Sigmoid colon (tissue), 7 donors: ENCODE data around the gene NOPCHAP1. TPM values are rescaled to one million over a fixed set of nuclear protein-coding genes. Genes with fewer than 3 reads are reported as not detected.
"Not testable (repeated sequence)": the region's sequence is repeated elsewhere in the genome, so short reads cannot be mapped to it uniquely, and the experiment has no call there.

Experiments
- DNase-seq: peaks from one replicate; pipeline ENCODE4 v3.0.0-alpha.2; 2019
- H3K27ac ChIP-seq, 4 donors: fragments of 200-600 bp; sonication (generic); one replicate each; pipeline ENCODE4 v1.5.1; 2016 to 2019; ENCODE audit warnings: mild to moderate bottlenecking in 1 of 4
- H3K27me3 ChIP-seq, 3 donors: fragments of 200-600 bp; sonication (generic); one replicate each; pipeline ENCODE4 v1.5.1; 2019; ENCODE audit warnings: mild to moderate bottlenecking in 1 of 3
- H3K36me3 ChIP-seq, 4 donors: fragments of 200-600 bp; sonication (generic); one replicate each; pipeline ENCODE4 v1.5.1; 2016 to 2019
- H3K4me1 ChIP-seq, 4 donors: fragments of 200-600 bp; sonication (generic); one replicate each; pipeline ENCODE4 v1.5.1; 2017 to 2019
- H3K4me3 ChIP-seq, 4 donors: fragments of 200-600 bp; sonication (generic); one replicate each; pipeline ENCODE4 v1.5.1; 2017 to 2019; ENCODE audit warnings: mild to moderate bottlenecking in 2 of 4, moderate library complexity in 1 of 4
- H3K9me3 ChIP-seq, 4 donors: fragments of 200-600 bp in 3 of 4; sonication (generic) in 3 of 4; one replicate each; pipeline versions ENCODE4 v1.5.1 to v1.6.1; 2013 to 2019
- EP300 ChIP-seq, 4 donors: sonication (generic); formaldehyde crosslinking; IDR thresholded peaks; one replicate each; pipeline ENCODE4 v1.6.1; 2017; ENCODE audit warnings: antibody characterized with exemption in 4 of 4
- POLR2A ChIP-seq, 2 donors: fragments of 450-650 bp; IDR thresholded peaks; one replicate each; pipeline ENCODE4 v1.6.1; 2016; ENCODE audit warnings: antibody characterized with exemption in 2 of 2, mild to moderate bottlenecking in 2 of 2, moderate library complexity in 2 of 2
- POLR2AphosphoS5 ChIP-seq, 4 donors: sonication (generic); formaldehyde crosslinking; IDR thresholded peaks; one replicate each; pipeline ENCODE4 v1.6.1; 2017; ENCODE audit warnings: antibody characterized with exemption in 4 of 4
- WGBS, 2 donors: extraction: QIAGEN DNeasy Blood & Tissue Kit; methylation state at CpG; one replicate each; pipeline ENCODE4 v1.1.7; 2013; 5-methylcytosine and 5-hydroxymethylcytosine counted together
- intact Hi-C: fragments of 100-400 bp; cut with DNase I; formaldehyde crosslinking; loops from one replicate; pipeline ENCODE4 v1.15.1; 2023
- polyA plus RNA-seq, 3 donors: library from polyadenylated mRNA; stranded (reverse); fragments of 200-250 nt; gene quantifications; one replicate each; pipeline ENCODE4 v1.2.3, GENCODE V29; 2013
- total RNA-seq, 4 donors: library from RNA; depleted of rRNA; stranded (reverse); fragments of >200 nt; gene quantifications; one replicate each; pipeline ENCODE4 v1.1.0, GENCODE V29; 2016
- TF ChIP-seq, protein P1 (sequence below), 4 experiments: fragments of 450-650 bp in 3 of 4; fragments of 200-600 bp in 1 of 4; IDR thresholded peaks; one replicate each; pipeline ENCODE4 v1.5.1; 2016 to 2019; ENCODE audit warnings: antibody characterized with exemption in 4 of 4, mild to moderate bottlenecking in 3 of 4, moderate library complexity in 2 of 4
- donor health status: healthy with polysubstance abuse.
- donor health status: Bipolar disorder and iron deficiency.
- donor health status: healthy.

Gene NOPCHAP1
- total and polyA plus RNA-seq, 7 donors: 3.9 to 9.1 (median 6.6) TPM

DNA sequence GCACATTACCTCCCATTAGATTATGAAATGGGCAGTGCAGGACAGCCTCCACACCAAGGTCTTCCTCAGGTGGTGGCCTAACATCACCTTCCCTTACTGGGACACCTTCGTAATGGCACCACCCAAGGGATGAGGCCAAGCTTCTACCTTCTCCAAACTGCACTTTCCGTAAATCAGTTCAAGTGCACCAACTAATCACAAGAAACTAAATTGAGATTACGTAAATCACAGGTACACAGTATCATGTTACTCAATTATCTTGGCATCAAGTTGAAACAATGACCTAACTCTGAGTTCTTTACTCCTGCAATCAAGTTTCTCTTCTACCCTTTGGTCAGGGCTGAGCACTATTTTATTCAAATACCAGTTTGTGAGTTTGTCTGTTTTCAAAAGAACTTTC is 41.9 kb upstream of the NOPCHAP1 start:
- intact Hi-C loops: no loop called here
- 79 to 95% methylated on average over 3 of the region's 3 CpGs for WGBS, 2 donors
- no peak for DNase-seq
- Histone ChIP-seq H3K4me3 (no peak overlapping the region), H3K9me3 (no peaks in the 10 kb centered on the region), H3K27me3 (no peaks in the 10 kb centered on the region), H3K4me1 (no peaks in the 10 kb centered on the region), H3K36me3 (no peaks in the 10 kb centered on the region), H3K27ac (no peak overlapping the region)
- TF ChIP-seq, protein P1, sequence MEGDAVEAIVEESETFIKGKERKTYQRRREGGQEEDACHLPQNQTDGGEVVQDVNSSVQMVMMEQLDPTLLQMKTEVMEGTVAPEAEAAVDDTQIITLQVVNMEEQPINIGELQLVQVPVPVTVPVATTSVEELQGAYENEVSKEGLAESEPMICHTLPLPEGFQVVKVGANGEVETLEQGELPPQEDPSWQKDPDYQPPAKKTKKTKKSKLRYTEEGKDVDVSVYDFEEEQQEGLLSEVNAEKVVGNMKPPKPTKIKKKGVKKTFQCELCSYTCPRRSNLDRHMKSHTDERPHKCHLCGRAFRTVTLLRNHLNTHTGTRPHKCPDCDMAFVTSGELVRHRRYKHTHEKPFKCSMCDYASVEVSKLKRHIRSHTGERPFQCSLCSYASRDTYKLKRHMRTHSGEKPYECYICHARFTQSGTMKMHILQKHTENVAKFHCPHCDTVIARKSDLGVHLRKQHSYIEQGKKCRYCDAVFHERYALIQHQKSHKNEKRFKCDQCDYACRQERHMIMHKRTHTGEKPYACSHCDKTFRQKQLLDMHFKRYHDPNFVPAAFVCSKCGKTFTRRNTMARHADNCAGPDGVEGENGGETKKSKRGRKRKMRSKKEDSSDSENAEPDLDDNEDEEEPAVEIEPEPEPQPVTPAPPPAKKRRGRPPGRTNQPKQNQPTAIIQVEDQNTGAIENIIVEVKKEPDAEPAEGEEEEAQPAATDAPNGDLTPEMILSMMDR (IDR thresholded peaks at IDR 0.05): no peak
- TF ChIP-seq POLR2A (IDR thresholded peaks at IDR 0.05) (no peak), POLR2AphosphoS5 (IDR thresholded peaks at IDR 0.05) (no peak), EP300 (IDR thresholded peaks at IDR 0.05) (no peak)

- not testable (repeated sequence) for H3K4me1 ChIP-seq
- WGBS, 2 donors: 57 to 89% methylated on average over 4 of the region's 4 CpGs
These were observed 37.4 kb upstream of the NOPCHAP1 start for GRCh38 chr12:104948716-104949115.

GRCh38 chr12:104951759-104952509 is 34.2 kb upstream of the NOPCHAP1 start:
- intact Hi-C loops: no loop called here
- WGBS, 2 donors: 47 to 83% methylated on average over 5 of the region's 5 CpGs
- no peaks in the 10 kb centered on the region for H3K4me1 ChIP-seq
- H3K4me3 ChIP-seq: no peak overlapping the region
- DNase-seq: no peak
- H3K27ac ChIP-seq: no peak overlapping the region
- TF ChIP-seq POLR2A (IDR thresholded peaks at IDR 0.05) (no peak), POLR2AphosphoS5 (IDR thresholded peaks at IDR 0.05) (no peak), EP300 (IDR thresholded peaks at IDR 0.05) (no peak)
- TF ChIP-seq, protein P1 (IDR thresholded peaks at IDR 0.05): no peak
- H3K27me3 ChIP-seq: no peaks in the 10 kb centered on the region
- no peaks in the 10 kb centered on the region for H3K36me3 ChIP-seq
- H3K9me3 ChIP-seq: no peaks in the 10 kb centered on the region

More at GRCh38 chr12:104948716-104949115, 37.4 kb upstream of the NOPCHAP1 start:
- H3K27me3 ChIP-seq, H3K9me3 ChIP-seq, H3K27ac ChIP-seq, H3K4me3 ChIP-seq, DNase-seq, intact Hi-C loops, H3K36me3 ChIP-seq: not testable (repeated sequence)

GRCh38 chr12:104952816-104953215 is 33.3 kb upstream of the NOPCHAP1 start:
- TF ChIP-seq, protein P1 (IDR thresholded peaks at IDR 0.05): no peak
- no peak for TF ChIP-seq POLR2A (IDR thresholded peaks at IDR 0.05)
- TF ChIP-seq POLR2AphosphoS5 (IDR thresholded peaks at IDR 0.05): no peak
- no peak for TF ChIP-seq EP300 (IDR thresholded peaks at IDR 0.05)
- Histone ChIP-seq H3K36me3 (no peaks in the 10 kb centered on the region), H3K4me1 (peaks cover 0 to 6% (median 0%) of the 10 kb centered on the region in 4 donors), H3K27ac (no peak overlapping the region), H3K4me3 (no peak overlapping the region), H3K9me3 (no peaks in the 10 kb centered on the region), H3K27me3 (no peaks in the 10 kb centered on the region)
- intact Hi-C loops: no loop called here
- no peak for DNase-seq
- WGBS, 2 donors: 23 to 66% methylated on average over 3 of the region's 3 CpGs

DNA sequence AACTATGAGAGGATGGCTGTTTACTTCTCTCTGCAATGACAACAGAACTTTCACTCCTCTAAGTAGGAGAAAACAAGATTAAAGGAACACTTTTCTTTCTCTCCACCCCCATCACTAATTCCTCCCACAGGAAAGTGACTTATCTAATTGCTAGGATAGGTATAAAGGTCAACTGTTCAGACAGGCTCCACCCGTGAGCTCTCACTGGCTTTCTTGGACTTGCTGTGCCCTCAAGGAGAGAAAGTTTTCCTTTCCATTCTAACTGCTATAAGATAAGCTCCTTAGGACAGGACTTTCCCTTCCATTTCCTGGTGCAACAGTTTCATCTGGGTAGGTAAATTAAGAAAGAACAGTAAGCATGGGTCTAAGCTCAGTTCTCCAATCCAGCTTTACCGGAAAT is 32.8 kb upstream of the NOPCHAP1 start:
- TF ChIP-seq, protein P1 (IDR thresholded peaks at IDR 0.05): no peak
- TF ChIP-seq POLR2A (IDR thresholded peaks at IDR 0.05) (no peak), POLR2AphosphoS5 (IDR thresholded peaks at IDR 0.05) (no peak), EP300 (IDR thresholded peaks at IDR 0.05) (no peak)
- H3K27me3 ChIP-seq: no peaks in the 10 kb centered on the region
- WGBS, 2 donors: 17 to 69% methylated on average over 2 of the region's 2 CpGs
- DNase-seq: no peak
- no peaks in the 10 kb centered on the region for H3K36me3 ChIP-seq
- H3K9me3 ChIP-seq: no peaks in the 10 kb centered on the region
- intact Hi-C loops: no loop called here
- peaks cover 0 to 6% (median 0%) of the 10 kb centered on the region in 4 donors for H3K4me1 ChIP-seq
- H3K27ac ChIP-seq: no peak overlapping the region
- H3K4me3 ChIP-seq: no peak overlapping the region
